Activated T-helper 9 cell treated with anti-CD3 and anti-CD28 coated beads, Interleukin-2, amount 50 U/mL, for 16 hours (primary cell): Measurements from ENCODE around the gene UBE2J2.

ENCODE experiments used
- DNase-seq: peaks from one replicate; pipeline ENCODE4 v3.0.0-alpha.2; 2020; ENCODE audit warnings: low read depth

UBE2J2 gene

GRCh38 chr1:1309251-1310108 lies 35.8 kb upstream of the UBE2J2 start:
- DNase-seq: no peak

GRCh38 chr1:1308756-1309250 lies 35.1 kb upstream of the UBE2J2 start:
- no peak for DNase-seq

GRCh38 chr1:1307923-1308755 lies 34.5 kb upstream of the UBE2J2 start, which contains the start of the genes ACAP3 and PUSL1:
TSS of gene ACAP3 (minus strand) at chr1:1307930. CDS start at chr1:1307815, 115 bp downstream.
TSS of gene PUSL1 (plus strand) at chr1:1308597. CDS start at chr1:1308644, 47 bp downstream.
- peak; percentile 81 for DNase-seq

- DNase-seq: no peak
These were observed 33.7 kb upstream of the UBE2J2 start for GRCh38 chr1:1307261-1307922.

- DNase-seq: no peak
These were observed 33.1 kb upstream of the UBE2J2 start for GRCh38 chr1:1306661-1307260.

- DNase-seq: no peak
These were observed 32.5 kb upstream of the UBE2J2 start for GRCh38 chr1:1306070-1306660.

- DNase-seq: peak; percentile 41
These were observed 31.8 kb upstream of the UBE2J2 start for GRCh38 chr1:1305300-1306069.

GRCh38 chr1:1304331-1305299 lies 31.0 kb upstream of the UBE2J2 start:
- DNase-seq: no peak

GRCh38 chr1:1303736-1304135 lies 30.1 kb upstream of the UBE2J2 start:
- no peak for DNase-seq

GRCh38 chr1:1302951-1303509 lies 29.4 kb upstream of the UBE2J2 start:
- DNase-seq: no peak

- DNase-seq: no peak
These were observed 28.4 kb upstream of the UBE2J2 start for GRCh38 chr1:1302006-1302430.

- DNase-seq: no peak
These were observed 26.7 kb upstream of the UBE2J2 start for GRCh38 chr1:1300352-1300739.

- DNase-seq: no peak
These were observed 26.2 kb upstream of the UBE2J2 start for GRCh38 chr1:1299686-1300351.

GRCh38 chr1:1298861-1299685 lies 25.4 kb upstream of the UBE2J2 start:
- no peak for DNase-seq

- DNase-seq: no peak
These were observed 24.3 kb upstream of the UBE2J2 start for GRCh38 chr1:1297802-1298424.

- DNase-seq: no peak
These were observed 22.7 kb upstream of the UBE2J2 start for GRCh38 chr1:1296070-1297061.
